GM19239 (cell line): ENCODE measurements around the gene INPP5K.

Experiments used
- DNase-seq: peaks from one replicate; pipeline ENCODE4 v3.0.0; 2011; ENCODE audit warnings: low spot score; ENCODE audit not compliant: insufficient read length
- FAIRE-seq: peaks from 2 replicates; lab custom pipeline; 2011; peaks lifted over from hg19 to GRCh38; lab: Jason Lieb, UNC

The INPP5K gene

DNA sequence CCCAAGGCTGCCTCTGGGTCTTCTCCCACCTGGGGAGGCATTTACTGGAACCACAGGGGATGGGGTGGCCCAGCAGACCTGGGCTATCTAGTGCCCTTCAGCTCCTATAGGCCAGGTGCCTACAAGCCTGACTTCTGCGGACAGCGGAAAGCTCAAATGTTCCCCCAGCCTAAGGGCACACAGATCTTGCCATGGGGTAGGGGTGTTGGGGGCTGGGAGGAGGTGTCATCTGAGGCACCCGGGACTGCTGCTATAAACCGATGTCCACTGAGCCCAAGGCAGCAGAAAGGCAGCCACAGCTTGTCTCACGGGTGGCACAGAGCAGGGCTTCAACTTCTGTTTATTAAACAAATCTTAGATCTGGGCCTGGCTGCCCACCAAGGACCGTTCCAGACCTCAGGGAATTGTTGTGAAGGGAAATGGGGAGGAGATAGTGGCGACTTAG is 27.6 kb downstream of the INPP5K start:
- no peak for DNase-seq
- no peak for FAIRE-seq

DNA sequence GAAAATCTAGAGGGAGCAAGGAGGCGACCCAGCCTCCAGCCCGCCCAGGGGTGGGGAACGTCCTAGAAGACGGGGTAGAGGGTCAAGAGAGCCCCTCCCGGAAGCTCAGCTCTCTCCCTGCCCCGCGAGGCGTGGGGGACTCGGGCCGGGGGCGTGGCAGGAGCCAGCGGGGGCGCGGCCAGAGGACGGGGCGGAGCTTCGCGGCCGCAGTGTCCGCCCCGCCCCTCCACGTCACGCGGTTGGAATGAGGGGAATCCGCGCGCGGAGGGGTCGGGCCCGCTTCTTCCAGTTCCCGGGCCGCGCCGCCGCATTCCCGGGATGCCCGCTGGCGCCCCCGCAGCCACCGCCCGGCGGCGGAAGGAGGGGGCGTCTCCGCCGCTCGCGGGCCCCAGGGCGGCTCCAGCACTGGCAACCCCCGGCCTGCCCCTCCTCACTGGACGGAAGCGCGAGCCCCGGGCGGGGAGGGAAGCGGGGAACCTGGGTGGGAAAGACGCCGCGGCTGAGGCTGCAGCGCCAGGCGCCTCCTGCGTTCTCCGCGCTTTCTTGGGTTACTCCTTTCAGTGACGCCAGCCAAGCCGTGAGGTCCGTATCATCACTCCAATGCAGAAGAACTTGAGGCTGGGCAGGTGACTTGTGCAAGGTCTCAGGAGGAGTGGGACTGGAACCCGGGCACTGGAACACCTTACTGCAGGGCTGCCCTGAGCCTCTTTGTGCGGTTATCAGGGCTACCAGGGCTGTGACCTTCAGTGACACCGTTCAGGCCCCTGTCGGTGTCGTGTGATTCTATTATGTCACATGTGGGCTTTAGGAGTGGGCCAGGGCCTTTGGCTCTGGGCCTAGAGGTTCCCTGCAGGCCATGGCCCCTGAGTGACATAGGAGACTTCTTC is 28.2 kb downstream of the INPP5K start:
- peak; percentile 90 for FAIRE-seq
- peak; percentile 70 for DNase-seq

DNA sequence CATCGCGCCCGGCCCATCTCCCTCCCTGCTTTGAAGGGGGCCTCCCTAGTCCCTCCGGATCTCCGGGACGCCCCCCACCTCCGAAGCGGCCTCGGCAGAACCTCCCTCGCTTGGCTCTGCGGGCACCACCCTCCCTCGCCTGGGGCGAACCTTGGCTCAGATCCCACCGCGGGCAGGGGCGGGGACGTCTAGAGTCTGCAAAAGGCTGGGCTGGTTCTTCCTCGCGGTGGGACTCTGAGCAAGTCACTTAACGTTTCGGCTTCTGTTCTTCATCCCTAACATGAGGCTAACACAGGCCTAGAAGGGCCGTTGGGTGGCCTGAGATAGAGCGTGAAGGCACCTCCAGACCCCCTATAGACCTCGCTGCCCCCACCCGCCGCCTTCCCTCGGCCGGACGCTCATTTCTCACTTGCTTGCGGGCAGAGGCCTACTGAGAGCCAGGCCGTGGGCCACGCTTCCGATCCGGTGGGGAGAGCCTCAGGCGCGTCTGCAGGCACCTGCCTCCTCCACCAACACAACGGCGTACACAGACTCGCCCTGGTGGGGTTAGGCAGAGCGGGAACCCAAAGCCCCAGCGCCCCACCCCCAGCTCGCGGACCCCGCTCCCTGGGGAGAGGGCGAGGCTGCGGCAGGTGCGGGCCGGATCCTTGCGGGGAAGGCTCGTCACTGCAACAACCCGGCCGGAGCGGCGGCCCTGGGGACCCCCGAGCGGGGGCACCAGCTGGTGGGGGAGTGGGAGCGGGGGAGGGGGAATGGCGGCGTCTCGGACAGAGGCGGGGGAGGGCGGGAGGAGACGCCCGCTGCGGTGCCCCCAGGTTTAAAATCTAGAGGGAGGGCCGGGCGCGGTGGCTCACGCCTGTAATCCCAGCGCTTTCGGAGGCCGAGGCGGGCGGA is 29.4 kb downstream of the INPP5K start:
- peak; percentile 91 for FAIRE-seq
- peak; percentile 77 for DNase-seq

DNA sequence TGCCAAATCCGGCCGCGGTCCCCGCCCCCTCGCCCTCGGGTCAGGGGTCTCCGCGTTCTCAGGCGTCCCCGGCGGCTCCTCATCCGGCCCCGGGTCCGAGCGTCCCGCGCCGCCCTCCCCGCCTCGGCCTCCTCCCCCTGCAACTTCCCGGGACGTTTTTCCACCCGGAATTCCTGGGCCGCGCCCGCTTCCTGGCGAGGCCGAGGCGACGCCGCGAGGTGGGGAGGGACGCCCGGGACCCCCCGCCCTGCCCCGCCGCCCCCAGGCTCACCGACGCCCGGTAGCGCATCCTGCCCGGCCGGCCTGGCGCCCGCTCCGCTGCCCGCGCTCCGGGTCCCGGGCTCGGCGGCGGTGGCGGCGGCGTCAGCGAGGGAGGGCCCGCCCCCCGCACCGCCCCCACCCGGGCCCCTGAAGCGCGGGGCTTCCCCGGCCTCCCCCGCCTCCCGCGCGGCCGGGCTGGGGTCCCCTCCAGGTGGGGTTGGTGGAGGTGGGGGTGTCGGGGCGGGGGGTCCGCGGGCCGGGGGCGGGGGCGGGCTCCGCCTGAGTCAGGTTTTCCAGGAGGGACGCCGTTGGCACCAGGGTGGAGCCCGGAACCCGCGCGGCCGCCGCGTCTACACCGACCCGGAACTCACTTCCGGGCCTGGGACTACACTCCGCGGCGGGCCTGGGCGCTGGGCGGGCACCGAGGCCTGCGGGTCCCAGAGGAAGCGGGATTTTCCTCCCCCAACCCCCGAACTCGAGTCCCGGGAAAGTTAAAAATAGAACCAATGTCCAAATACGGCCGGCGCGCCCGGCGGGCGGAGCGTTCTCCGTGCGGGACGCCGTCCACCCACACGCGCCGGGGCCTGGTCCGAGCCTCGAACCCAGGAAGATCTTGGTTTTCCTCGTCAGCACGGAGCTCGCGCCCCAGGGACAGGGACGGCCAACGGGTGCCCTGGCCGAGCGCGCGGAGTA is 30.7 kb downstream of the INPP5K start:
- DNase-seq (peak; percentile 55), FAIRE-seq (peak; percentile 8)

DNA sequence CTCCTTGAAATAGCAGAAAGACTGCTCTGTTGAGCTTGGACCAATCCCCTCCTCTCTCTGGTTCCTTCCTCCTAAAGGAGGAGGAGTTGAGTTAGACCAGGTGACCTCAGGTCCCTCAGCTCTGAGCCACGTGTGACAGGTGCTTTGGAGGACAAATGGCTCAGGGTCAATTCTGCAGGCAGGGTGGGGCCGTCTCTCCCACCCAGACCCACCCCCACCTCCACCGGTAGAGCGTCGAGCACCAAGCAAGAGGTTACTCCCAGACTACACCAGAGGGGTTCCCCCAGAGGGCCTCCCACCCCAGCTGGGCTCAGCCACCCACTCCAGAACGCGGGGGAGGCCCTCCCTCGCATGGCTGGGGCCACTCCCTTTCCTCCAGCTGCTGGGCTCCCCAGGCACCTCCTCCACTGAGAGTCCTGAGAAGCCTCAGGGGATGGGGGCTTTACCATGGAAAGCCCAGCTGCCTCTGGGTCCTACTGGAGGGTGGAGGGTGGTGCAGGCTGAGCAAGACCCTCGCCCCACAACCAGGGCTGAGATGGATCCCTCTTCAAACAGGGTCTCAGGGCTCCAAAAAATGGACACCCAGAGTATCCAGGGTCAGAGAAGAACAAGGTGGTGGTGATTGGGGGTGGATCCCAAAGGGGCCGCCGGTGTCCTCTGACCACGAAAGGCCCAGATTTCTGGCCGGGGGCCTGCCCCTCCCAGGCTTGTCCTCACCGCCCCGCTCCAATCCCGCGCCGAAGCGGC is 31.6 kb downstream of the INPP5K start:
- FAIRE-seq: peak; percentile 90
- peak; percentile 77 for DNase-seq

DNA sequence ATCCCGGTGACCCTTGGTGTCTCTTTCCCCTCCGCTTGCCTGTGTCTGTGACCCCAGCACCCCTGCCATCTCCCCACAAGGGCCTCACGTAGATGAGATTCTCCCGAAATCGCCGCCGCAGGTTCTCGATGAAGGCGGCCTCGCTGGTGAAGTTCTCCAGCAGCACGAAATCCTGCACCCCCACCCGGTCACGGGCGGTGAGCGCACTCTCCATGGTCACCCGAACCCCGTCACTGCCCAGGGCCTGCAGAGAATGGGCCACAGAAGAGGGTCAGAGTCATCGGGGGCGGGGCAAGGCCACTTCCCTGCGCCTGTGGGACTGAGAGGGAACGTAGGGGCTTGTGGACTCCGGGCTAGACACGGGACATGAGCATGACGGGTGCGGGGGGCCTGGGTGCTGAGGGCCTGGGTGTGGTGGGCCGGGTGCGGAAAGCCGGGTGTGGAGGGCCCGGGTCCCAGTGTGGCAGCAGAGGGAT is 32.3 kb downstream of the INPP5K start:
- FAIRE-seq (no peak), DNase-seq (no peak)

DNA sequence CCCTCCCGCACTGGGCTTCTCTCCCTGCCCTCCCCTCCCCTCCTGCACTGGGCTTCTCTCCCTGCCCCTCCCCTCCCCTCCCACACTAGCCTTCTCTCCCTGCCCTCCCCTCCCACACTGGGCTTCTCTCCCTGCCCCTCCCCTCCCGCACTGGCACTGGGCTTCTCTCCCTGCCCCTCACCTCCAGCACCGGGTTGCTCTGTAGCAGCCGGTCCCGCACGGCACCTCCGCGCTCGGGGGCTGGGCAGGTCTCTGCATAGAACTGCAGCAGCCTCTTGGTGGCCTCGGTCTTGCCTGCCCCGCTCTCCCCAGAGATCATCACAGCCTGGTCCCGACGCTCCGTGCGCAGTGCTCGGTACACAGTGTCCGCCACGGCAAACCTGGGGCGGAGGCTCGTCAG is 33.7 kb downstream of the INPP5K start:
- FAIRE-seq (no peak), DNase-seq (no peak)

DNA sequence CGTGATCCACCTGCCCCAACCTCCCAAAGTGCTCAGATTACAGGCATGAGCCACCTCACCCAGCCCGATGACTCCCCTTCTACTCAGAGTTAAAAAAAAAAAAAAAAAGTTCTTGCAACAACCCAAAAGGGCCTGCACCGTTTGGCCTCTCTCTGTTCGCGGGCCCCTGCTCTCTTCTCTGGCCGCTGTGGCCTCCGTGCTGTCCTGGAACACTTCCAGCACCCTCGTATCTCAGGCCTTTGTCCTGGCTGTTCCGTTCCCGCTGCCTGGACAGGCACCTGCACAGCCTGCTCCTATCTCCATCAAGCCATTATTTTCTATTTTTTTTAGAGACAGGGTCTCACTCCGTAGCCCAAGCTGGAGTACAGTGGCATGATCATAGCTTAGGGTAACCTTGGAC is 34.7 kb downstream of the INPP5K start:
- FAIRE-seq (no peak), DNase-seq (no peak)

DNA sequence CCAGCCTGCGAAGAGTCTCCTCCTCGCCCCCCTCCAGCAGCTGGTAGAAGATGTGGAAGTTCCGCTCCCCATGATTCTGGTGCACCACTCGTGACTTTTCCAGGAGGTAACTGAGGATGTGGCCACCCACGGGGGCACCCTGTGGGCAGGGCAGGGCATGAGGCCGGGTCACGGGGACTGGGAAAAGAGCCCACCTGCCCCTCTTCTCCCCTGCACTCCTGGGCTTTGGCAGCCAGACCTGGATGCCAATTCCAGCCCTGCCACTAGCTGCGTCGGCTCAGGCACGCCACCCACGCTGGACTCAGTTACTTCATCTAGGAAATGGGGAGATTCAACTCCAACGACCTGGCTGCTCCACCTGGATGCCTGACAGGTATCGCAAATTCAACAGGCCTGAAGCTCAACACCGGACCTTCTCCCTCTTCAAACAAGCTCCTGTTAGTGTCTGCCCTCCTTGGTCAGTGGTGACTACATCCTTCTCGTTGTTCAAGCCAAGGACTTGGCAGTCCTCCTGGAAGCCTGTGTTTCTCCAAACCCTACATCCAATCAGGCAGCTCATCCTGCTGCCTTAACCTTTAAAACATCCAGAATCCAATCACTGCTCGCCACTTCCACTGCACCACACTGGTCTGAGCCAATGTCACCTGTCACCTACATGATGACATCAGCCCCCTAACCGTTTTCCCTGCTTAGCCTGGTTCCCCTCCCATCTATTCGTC is 35.5 kb downstream of the INPP5K start:
- no peak for DNase-seq
- FAIRE-seq: no peak

DNA sequence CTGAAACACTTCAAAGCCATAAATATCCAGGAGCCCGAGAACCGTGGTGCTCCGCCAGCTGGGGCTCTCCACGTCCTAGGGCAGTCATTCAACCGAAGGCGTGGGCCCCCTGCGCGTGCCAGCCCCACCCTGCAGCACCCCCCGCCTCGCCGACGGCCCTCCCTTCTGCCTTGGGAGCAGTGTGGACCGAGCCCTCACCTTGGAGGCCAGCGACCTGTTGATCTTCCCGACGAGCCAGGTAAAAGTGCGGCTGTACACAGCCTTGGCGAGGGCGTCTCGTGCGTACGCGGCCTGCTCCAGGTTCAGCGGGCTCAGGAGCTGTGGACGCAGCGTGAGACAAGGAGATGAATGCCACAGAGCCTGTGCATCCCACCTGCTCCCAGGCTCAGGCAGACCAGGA is 38.0 kb downstream of the INPP5K start:
- no peak for FAIRE-seq
- no peak for DNase-seq

DNA sequence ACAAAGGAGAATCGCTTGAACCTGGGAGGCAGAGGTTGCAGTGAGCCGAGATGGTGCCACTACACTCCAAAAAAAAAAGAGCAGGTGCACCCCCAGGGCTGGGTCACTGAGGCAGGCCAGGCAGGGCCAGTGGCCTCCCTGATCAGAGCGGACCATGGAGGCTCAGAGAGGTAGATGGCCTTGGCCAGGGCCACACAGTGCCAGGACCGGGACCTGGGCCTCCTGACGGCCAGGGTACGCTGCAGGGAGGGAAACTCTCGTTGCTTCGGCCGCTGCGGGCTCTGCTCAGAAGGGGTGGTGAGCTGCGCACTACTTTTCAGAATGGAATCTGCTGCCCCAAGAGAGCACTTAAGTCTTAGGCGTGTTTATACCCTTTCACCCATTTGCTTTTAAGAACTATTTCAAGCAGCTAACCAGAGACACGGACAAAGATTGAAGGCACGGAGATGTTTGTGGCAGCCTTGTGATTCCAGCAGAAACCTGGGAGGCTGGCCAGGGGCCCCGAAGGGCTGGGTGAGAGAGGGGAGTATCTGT is 41.0 kb downstream of the INPP5K start:
- FAIRE-seq (no peak), DNase-seq (no peak)

DNA sequence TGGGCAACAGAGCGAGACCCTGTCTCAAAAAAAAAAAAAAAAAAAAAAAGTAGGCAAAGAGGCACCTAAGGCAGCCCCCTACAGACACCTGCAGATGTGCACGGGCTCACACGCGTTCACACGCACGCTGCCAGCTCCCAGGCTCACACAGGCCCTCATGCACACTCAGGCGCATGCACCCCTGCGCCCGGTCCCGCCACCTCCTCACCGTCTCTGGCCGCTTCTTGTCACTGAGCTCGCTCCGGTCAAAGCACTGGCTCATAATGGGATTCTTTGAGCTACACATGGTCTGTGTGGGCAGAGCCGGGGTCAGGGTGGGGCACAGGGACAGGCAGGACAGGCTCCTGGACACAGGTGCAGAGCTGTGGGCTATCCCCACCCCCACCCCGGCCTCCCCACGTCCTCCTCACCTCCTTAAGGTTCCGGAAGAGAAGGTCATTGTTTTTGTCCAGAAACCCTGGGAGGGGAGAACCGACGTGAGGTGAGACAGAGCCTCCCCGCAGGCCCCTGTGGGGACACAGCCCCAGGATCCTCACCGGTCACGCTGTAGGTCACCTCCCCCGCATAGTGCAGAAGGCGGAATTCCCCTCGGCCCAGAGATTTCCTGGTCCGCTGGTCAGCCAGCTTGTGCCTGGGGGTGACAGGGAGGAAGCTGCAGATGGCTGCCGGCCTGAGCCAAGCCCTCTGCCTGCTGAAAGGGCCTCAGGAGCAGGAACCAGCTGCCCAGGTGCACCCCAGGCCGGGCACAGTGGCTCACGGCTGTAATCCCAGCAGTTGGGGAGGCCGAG is 41.8 kb downstream of the INPP5K start:
- FAIRE-seq (peak; percentile 87), DNase-seq (peak; percentile 74)

DNA sequence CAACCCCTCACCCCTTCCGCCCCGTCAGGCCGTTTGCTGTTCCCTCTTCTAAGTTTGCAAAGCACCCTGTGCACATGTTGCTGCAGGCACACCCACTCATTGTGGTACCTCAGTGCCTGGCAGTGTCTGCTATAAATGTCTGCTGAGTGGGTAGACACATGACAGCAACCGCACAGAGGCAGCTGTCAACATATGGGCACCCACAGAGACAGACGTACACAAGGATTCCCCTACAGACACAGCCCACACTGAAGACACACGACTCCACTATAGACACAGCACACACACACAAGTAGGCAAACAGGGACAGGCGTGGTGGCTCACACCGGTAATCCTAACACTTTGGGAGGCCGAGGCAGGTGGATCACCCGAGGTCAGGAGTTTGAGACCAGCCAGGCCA is 42.6 kb downstream of the INPP5K start:
- DNase-seq (no peak), FAIRE-seq (peak; percentile 26)

DNA sequence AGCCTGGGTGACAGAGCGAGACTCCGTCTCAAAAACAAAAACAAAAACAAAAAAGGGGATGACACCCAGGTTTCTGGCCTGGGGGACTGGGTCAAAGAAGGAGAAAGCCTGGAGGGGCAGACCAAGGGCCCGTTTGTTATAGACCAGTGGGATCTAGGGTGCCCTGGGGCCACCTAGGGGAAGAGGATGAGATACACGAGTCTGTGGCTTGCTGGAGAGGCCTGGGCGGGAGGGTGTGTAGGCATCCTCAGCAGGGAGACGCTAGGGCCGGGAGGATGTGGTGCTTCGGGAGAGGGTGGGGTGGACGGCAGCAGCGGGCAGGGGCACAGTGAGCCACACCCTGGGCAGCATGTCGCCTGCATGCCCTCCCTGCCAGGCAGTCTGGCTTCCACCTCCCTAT is 43.2 kb downstream of the INPP5K start:
- FAIRE-seq (no peak), DNase-seq (no peak)

DNA sequence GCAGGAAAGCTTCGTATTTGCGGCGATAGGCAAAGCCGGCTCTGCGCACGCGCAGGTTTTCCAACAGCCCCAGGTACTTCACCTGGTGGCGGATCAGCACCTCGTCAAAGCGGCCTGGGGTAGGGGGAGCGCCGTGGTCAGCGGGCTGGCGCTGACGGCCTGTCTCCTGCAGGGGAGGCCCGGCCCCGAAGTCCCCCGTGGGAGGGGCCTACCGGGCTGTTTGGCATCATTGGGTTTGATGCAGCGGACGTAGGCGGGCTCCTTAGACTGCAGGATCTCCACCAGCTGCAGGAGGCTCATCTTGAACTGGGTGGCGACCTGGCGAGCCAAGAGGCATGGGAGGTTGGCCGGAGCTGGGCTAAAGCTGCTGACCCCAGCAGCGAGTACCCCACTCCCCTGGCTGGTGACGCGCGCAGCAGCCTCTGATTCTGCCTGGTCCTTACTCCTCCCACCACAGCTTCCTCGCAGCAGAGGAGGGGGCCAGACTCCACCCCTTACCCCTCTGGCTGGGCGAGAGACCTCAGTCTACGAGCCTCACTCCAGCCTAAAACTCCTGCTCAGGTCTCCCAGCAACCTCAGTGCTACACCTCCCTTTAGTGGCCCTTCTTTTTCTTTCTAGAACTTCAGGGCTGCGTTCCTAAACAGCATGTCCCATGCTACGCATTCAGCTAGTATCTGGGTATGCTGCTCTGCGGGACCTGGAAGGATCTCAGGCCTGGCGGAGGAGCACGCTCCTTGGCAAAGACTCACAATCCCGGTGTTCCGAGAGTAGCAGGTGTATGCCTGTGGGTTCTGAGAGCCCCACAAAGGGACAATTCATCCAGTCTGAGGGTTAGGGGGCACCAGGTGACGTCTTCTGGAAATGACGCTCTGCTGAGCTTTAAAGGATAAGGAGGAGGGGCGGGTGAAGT is 44.2 kb downstream of the INPP5K start:
- FAIRE-seq (no peak), DNase-seq (no peak)

DNA sequence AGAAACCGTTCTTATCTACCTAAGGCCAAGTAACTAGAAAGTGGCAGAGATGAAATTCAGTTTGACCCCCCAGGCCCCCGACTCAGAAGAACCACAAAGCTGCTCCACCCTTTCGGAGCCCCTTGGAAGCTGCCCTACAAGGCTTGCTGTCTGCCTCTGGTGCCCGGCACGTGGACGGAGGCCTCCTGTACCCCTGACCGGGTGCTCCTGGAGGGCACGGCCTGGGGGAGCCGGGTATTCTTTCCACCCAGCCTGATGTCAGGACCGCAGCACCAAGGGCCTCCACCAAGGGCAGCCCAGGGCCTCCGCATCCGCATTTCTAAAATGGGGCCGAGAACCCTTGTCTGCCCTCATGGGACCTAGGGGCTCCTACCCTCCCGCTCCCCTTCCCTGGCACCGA is 44.9 kb downstream of the INPP5K start:
- no peak for DNase-seq
- FAIRE-seq: no peak
